ENCODE measurements around the gene HLF. TPM values are rescaled to one million over a fixed set of nuclear protein-coding genes. Genes with fewer than 3 reads are reported as not detected.

The HLF gene
- total RNA-seq, 4 donors from 2014 or later: 2.5 to 10.0 (median 5.4) TPM

GRCh38 chr17:55278173-55278961 is 13.6 kb downstream of the HLF start:
- Histone ChIP-seq H3K36me3 (no peaks in the 10 kb centered on the region), H3K27ac (peak overlapping the region in 2 of 4 donors; percentile 0 to 41), H3K9me3 (no peaks in the 10 kb centered on the region), H3K4me1 (peaks cover 0 to 24% (median 0%) of the 10 kb centered on the region in 4 donors), H3K27me3 (no peaks in the 10 kb centered on the region), H3K4me3 (no peak overlapping the region)
- no peak for DNase-seq
- TF ChIP-seq POLR2A (IDR thresholded peaks at IDR 0.05) (no peak), CTCF (IDR thresholded peaks at IDR 0.05) (no peak)

GRCh38 chr17:55279203-55279602 is 14.4 kb downstream of the HLF start:
- TF ChIP-seq CTCF (IDR thresholded peaks at IDR 0.05) (no peak), POLR2A (IDR thresholded peaks at IDR 0.05) (no peak)
- no peaks in the 10 kb centered on the region for H3K9me3 ChIP-seq
- no peak overlapping the region for H3K27ac ChIP-seq
- H3K4me1 ChIP-seq: peaks cover 0 to 29% (median 3%) of the 10 kb centered on the region in 4 donors
- DNase-seq: no peak
- no peaks in the 10 kb centered on the region for H3K27me3 ChIP-seq
- no peak overlapping the region for H3K4me3 ChIP-seq
- H3K36me3 ChIP-seq: no peaks in the 10 kb centered on the region

GRCh38 chr17:55279788-55280187 is 15.0 kb downstream of the HLF start:
- no peak for DNase-seq
- no peaks in the 10 kb centered on the region for H3K27me3 ChIP-seq
- no peak overlapping the region for H3K4me3 ChIP-seq
- no peak overlapping the region for H3K27ac ChIP-seq
- H3K4me1 ChIP-seq: peaks cover 0 to 29% (median 5%) of the 10 kb centered on the region in 4 donors
- no peaks in the 10 kb centered on the region for H3K36me3 ChIP-seq
- no peak for TF ChIP-seq CTCF (IDR thresholded peaks at IDR 0.05)
- no peaks in the 10 kb centered on the region for H3K9me3 ChIP-seq

- Histone ChIP-seq H3K27me3 (no peaks in the 10 kb centered on the region), H3K36me3 (no peaks in the 10 kb centered on the region), H3K4me1 (peaks cover 0 to 31% (median 7%) of the 10 kb centered on the region in 4 donors), H3K27ac (no peak overlapping the region), H3K9me3 (no peaks in the 10 kb centered on the region), H3K4me3 (no peak overlapping the region)
- TF ChIP-seq CTCF (IDR thresholded peaks at IDR 0.05): no peak
- no peak for TF ChIP-seq POLR2A (IDR thresholded peaks at IDR 0.05)
- no peak for DNase-seq
These were observed 15.5 kb downstream of the HLF start for GRCh38 chr17:55280212-55280611.

- DNase-seq: no peak
- Histone ChIP-seq H3K36me3 (no peaks in the 10 kb centered on the region), H3K27ac (peak overlapping the region in 2 of 4 donors; percentile 3 to 89), H3K27me3 (no peaks in the 10 kb centered on the region), H3K9me3 (no peaks in the 10 kb centered on the region), H3K4me3 (no peak overlapping the region), H3K4me1 (peaks cover 0 to 43% (median 7%) of the 10 kb centered on the region in 4 donors)
- TF ChIP-seq CTCF (IDR thresholded peaks at IDR 0.05) (no peak), POLR2A (IDR thresholded peaks at IDR 0.05) (no peak)
These were observed 17.1 kb downstream of the HLF start for GRCh38 chr17:55281649-55282378.

All from Peyer's patch (tissue), 4 donors.